ENCODE data around the gene TMEM131.

Gene TMEM131

DNA sequence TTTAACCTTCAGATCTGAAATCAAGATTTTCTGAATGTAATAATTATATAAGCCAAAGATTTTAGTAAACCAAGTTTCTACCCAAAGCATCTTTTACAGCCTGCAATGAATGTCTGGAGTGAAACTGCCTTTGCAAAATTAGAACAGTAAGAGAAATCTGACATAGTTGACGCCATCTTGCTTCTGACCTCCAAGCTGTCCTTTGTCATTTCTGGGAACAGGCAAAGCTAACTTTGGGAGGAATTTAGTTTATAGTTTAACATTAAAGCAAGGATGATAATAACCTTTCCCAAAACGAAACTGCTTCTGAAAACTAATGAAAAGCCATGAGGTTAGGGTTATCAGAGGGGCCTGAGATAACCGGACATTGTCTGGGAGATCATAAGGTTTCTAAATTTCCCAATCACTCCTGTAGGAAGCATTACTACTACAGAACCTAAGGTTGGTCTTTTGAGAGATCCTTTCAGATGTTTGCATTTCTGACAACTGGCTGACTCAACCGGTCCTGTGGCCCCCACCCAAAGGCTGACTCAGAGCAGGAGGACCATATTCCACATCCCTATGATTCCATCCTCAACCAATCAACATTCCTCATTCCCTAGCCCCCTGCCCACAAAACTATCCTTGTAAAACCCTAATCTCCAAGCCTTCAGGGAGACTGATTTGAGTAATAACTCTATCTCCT is 124.5 kb downstream of the TMEM131 start:
- no peak overlapping the region for H3K4me3 ChIP-seq (ENCODE audit: low read depth, low read length)
- TF ChIP-seq, protein P1, sequence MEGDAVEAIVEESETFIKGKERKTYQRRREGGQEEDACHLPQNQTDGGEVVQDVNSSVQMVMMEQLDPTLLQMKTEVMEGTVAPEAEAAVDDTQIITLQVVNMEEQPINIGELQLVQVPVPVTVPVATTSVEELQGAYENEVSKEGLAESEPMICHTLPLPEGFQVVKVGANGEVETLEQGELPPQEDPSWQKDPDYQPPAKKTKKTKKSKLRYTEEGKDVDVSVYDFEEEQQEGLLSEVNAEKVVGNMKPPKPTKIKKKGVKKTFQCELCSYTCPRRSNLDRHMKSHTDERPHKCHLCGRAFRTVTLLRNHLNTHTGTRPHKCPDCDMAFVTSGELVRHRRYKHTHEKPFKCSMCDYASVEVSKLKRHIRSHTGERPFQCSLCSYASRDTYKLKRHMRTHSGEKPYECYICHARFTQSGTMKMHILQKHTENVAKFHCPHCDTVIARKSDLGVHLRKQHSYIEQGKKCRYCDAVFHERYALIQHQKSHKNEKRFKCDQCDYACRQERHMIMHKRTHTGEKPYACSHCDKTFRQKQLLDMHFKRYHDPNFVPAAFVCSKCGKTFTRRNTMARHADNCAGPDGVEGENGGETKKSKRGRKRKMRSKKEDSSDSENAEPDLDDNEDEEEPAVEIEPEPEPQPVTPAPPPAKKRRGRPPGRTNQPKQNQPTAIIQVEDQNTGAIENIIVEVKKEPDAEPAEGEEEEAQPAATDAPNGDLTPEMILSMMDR (IDR thresholded peaks at IDR 0.05; ENCODE audit: borderline replicate concordance, insufficient read depth, low read depth, low read length) = no peak

DNA sequence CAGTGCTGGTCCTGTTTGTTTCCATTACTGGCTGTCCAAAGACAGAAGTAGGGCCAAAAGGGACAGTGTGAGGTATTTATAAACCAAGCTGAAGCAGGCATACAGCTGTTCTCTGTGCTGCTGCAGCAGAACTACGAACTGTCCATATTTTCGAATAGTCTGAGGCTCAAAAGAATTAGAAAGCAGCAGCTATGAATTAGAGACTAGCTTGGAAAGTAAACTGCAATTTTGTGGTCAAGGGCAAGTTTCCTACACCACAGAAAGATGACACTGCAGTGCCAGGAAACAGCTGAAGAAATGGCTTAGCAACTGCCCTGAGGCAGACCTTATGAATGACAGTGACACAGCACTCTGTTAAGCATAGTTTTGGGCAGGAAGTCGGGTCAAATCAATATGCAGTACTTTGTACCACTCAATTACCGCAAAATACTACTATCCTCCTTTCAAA is 125.3 kb downstream of the TMEM131 start:
- TF ChIP-seq, protein P1 (IDR thresholded peaks at IDR 0.05; ENCODE audit: borderline replicate concordance, insufficient read depth, low read depth, low read length) = no peak
- H3K4me3 ChIP-seq (ENCODE audit: low read depth, low read length) = no peak overlapping the region

DNA sequence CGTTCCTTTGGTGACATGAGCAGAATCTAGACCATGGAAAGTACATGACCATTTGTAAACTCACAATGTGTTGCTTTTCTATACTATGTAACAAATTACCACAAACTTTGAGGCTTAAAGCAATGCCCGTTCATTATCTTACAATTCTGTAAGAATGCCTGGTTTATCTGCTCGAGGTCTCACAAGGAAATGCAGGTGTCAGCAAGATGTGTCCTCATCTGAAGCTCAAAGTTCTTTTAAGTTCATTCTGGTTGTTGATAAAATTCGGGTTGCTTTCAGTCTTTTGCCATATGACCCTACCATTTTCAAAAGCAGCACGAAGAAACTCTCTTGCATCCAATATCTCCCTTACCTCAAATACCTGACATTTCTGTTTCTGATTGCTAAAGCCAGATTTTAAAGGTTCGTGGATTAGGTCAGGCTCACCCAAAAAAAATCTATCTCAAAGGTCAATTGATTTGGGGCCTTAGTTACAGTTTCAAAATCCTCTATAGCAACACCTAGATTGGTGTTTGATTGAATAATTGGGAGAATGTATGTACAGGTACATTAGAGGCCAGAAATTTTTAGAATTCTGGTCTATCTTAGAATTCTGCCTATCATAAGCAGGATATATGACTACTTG is 125.9 kb downstream of the TMEM131 start:
- TF ChIP-seq, protein P1 (IDR thresholded peaks at IDR 0.05; ENCODE audit: borderline replicate concordance, insufficient read depth, low read depth, low read length) = no peak

DNA sequence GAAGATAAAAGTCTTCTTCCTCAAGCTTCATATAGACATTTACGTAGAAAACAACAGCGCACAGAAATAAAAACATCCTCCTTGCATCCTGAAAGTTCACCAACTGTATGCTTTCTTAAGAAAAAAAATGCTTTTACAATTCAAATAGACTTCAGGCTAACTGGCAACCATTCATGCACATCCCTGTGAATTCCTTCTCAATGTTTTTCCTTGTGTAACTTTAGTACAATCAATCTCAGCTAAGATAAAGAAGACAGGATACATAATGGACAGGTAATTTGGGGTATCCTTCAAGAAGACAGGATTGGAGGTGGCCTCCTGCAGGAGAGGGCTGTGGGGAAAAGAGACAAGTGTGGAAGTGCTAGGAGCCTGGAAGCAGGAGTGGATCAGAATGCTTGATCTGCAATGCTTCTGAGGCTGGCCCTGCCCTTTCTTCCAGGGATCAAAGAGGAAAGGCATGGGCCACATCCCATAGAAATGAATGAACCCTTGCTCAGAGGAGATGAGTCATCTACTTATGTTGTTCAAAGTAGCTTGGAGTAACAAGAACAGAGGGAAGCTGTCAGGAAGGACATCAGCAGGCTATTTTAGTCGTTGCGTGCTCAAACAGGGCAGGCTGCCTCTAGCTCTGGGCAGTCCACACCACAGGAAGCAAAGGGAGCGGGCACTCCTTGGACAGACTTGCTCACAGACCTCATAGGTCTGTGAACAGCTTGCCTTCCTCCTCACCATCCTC is 126.6 kb downstream of the TMEM131 start:
- no peak overlapping the region for H3K4me3 ChIP-seq (ENCODE audit: low read depth, low read length)

More for the DNA sequence above, 125.9 kb downstream of the TMEM131 start:
- no peak overlapping the region for H3K4me3 ChIP-seq (ENCODE audit: low read depth, low read length)

DNA sequence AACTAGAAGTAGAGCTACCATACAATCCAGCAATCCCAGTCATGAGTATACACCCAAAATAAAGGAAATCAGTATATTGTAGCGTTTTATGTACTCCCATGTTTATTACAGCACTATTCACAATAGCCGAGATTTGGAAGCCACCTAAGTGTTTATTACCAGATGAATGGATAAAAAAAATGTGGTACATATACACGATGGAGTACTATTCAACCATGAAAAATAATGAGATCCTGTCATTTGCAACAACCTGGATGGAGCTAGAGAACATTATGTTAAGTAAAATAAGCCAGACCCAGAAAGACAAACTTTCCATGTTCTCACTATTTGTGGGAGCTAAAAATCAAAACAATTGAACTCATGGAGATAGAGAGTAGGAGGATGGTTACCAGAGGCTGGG is 131.9 kb downstream of the TMEM131 start:
- H3K4me3 ChIP-seq (ENCODE audit: low read depth, low read length) = no peak overlapping the region
- TF ChIP-seq, protein P1 (IDR thresholded peaks at IDR 0.05; ENCODE audit: borderline replicate concordance, insufficient read depth, low read depth, low read length) = no peak

More for the DNA sequence above, 126.6 kb downstream of the TMEM131 start:
- TF ChIP-seq, protein P1 (IDR thresholded peaks at IDR 0.05; ENCODE audit: borderline replicate concordance, insufficient read depth, low read depth, low read length) = no peak

DNA sequence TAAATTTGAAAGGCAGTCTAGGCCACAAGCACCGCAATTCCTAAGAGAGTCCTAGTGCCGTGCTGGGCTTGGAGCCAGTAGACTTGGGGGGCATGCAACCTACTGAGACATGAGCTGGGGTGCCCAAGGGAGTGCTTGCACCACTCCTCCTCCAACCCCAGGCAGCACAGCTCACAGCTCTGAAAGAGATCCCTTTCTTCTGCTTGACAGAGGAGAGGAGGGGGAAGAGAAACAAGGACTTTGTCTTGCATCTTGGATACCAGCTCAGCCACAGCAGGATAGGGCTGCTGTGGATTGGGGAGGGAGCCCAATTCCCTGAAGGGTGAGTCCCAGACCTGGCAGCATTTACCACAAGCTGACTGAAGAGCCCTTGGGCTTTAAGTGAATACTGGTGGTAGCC is 134.6 kb downstream of the TMEM131 start:
- TF ChIP-seq, protein P1 (IDR thresholded peaks at IDR 0.05; ENCODE audit: borderline replicate concordance, insufficient read depth, low read depth, low read length) = no peak
- H3K4me3 ChIP-seq (ENCODE audit: low read depth, low read length) = no peak overlapping the region
